ENCODE results near the gene CYB561D1. TPM values are rescaled to one million over a fixed set of nuclear protein-coding genes. Genes with fewer than 3 reads are reported as not detected.
"Not testable (repeated sequence)": the region's sequence is repeated elsewhere in the genome, so short reads cannot be mapped to it uniquely, and the experiment has no call there.

Gene CYB561D1
- total RNA-seq, 1 donor from 2014 or later = 26.8 TPM

DNA sequence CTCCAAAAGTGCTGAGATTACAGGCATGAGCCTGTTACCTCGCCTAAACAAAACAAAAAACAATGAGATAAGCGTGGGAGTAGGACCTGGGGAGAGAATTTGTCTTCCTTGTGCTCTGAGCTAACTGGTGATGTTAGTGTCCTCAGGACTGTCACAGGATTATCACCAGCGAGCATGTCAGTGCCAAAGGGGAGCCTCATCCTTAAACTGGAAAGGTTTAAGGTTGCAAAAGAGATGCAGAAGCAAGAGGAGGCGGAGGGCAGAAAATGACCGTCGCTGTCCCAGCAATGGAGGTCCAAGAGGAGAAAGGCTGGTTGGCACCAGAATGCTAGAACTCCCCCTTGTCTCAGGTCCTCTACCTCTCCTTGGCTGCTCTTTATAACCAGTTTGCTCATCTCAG, 23.6 kb upstream of the CYB561D1 start:
- H3K27me3 ChIP-seq = no peaks in the 10 kb centered on the region

DNA sequence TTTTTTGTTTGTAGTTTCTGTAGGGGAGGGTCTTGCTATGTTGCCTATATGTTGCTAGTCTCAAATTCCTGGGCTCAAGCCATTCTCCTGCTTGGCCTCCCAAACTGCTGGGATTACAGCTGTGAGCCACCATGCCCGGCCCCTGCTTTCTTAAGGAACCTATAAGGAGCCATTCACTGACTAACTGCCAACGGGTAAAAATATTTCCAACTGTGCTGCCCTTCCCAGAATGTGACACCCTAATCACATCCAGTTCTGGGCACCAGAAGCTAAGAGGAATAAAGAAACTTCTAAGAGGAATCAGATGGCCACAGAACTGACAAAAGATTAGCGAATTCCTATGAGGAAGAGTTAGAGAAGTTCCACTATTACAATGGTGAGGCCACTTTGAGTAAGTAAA, 21.1 kb upstream of the CYB561D1 start:
- intact Hi-C loops (cut with DNase I) = no loop called here

More for the DNA sequence above, 23.6 kb upstream of the CYB561D1 start:
- no peak overlapping the region for H3K27ac ChIP-seq
- intact Hi-C loops (cut with DNase I) = no loop called here
- H3K9me3 ChIP-seq = no peaks in the 10 kb centered on the region
- no peaks in the 10 kb centered on the region for H3K36me3 ChIP-seq
- TF ChIP-seq, protein P1, sequence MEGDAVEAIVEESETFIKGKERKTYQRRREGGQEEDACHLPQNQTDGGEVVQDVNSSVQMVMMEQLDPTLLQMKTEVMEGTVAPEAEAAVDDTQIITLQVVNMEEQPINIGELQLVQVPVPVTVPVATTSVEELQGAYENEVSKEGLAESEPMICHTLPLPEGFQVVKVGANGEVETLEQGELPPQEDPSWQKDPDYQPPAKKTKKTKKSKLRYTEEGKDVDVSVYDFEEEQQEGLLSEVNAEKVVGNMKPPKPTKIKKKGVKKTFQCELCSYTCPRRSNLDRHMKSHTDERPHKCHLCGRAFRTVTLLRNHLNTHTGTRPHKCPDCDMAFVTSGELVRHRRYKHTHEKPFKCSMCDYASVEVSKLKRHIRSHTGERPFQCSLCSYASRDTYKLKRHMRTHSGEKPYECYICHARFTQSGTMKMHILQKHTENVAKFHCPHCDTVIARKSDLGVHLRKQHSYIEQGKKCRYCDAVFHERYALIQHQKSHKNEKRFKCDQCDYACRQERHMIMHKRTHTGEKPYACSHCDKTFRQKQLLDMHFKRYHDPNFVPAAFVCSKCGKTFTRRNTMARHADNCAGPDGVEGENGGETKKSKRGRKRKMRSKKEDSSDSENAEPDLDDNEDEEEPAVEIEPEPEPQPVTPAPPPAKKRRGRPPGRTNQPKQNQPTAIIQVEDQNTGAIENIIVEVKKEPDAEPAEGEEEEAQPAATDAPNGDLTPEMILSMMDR (IDR thresholded peaks at IDR 0.05) = no peak
- no peaks in the 10 kb centered on the region for H3K4me1 ChIP-seq
- H3K4me3 ChIP-seq = no peak overlapping the region
- no peak for DNase-seq (ENCODE audit: low spot score in 2 of 2)

DNA sequence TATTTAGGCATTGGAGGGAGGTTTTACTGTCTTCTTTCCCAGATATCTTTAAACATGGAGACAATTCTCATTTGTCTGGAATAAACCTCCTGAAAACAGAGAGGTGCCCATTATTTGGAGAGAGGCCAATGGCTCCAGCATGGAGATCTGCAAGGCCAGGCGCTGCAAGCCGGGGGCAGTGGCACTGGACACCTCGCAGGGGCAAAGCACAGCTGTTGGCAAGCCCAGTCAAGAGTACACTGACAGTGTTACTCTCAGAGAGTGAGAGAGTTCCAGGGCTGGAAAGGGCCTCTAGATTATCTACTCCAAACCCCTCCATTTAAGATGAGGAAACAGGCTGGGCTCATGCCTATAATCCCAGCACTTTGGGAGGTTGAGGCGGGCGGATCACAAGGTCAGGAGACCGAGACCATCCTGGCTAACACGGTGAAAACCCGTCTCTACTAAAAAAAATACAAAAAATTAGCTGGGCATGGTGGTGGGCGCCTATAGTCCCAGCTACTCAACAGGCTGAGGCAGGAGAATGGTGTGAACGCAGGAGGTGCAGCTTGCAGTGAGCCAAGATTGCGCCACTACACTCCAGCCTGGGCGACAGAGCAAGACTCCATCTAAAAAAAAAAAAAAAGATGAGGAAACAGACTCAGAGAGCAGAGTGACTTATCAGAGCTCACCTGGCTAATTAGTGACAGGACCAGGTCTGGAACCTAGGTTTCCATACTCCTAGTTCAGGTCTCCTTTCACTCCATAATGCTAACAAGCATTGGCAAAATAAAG, 20.4 kb upstream of the CYB561D1 start:
- H3K4me1 ChIP-seq; DNase-seq (ENCODE audit: low spot score in 2 of 2); H3K9me3 ChIP-seq; H3K4me3 ChIP-seq; H3K36me3 ChIP-seq; intact Hi-C loops (cut with DNase I); H3K27me3 ChIP-seq; H3K27ac ChIP-seq: not testable (repeated sequence)

More for the DNA sequence above, 21.1 kb upstream of the CYB561D1 start:
- Histone ChIP-seq H3K27me3 (no peaks in the 10 kb centered on the region), H3K4me1 (no peaks in the 10 kb centered on the region), H3K27ac (no peak overlapping the region), H3K9me3 (no peaks in the 10 kb centered on the region), H3K36me3 (peaks cover 0 to 3% of the 10 kb centered on the region in 2 donors), H3K4me3 (no peak overlapping the region)
- DNase-seq (ENCODE audit: low spot score in 2 of 2) = no peak
- TF ChIP-seq, protein P1 (IDR thresholded peaks at IDR 0.05) = no peak

DNA sequence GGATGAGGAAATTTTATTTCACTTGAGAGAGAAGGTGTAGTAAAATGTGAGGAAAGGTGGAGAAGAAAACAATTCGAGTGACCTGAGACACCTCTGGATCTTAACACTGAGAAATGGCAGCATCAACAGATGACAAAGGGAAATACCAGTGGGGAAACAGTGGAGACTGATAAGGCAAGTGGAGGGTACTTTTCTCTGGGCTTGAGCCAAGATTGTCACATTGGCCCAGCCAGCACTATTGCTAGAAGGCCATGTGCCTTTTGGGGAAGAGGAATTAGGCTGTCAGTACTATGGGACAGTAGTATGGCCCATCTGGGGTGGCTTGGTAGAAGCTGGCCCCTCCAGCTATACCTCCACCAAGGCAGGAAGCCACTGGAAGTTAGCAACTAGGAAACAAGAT, 19.2 kb upstream of the CYB561D1 start:
- DNase-seq (ENCODE audit: low spot score in 2 of 2) = no peak

DNA sequence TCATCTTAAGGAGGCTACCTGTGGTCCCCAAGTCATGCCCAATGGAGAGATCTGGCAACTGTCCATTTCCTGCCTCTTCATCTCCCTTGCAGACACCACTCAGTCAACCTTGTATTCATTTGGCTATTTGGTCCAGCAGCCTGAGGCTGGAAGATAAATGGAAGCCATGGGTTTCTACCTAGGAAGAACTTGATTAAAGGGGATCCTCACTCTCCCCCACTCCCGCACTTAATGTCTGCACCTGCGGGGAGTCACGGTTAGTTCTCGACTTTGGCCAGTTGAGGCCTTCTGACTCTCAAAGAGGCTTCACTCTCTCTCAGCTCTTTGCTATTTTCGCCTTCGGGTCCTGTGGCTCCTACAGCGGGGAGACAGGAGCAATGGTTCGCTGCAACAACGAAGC, 18.6 kb upstream of the CYB561D1 start:
- intact Hi-C loops (cut with DNase I) = no loop called here
- no peaks in the 10 kb centered on the region for H3K9me3 ChIP-seq
- no peaks in the 10 kb centered on the region for H3K4me1 ChIP-seq
- H3K4me3 ChIP-seq = no peak overlapping the region
- H3K36me3 ChIP-seq = peaks cover 0 to 3% of the 10 kb centered on the region in 2 donors
- no peak for DNase-seq (ENCODE audit: low spot score in 2 of 2)
- no peaks in the 10 kb centered on the region for H3K27me3 ChIP-seq
- no peak overlapping the region for H3K27ac ChIP-seq
- TF ChIP-seq, protein P1 (IDR thresholded peaks at IDR 0.05) = no peak

More for the DNA sequence above, 19.2 kb upstream of the CYB561D1 start:
- no peaks in the 10 kb centered on the region for H3K9me3 ChIP-seq
- TF ChIP-seq, protein P1 (IDR thresholded peaks at IDR 0.05) = no peak
- peaks cover 0 to 3% of the 10 kb centered on the region in 2 donors for H3K36me3 ChIP-seq
- H3K27ac ChIP-seq = no peak overlapping the region
- H3K4me1 ChIP-seq = no peaks in the 10 kb centered on the region
- intact Hi-C loops (cut with DNase I) = no loop called here
- H3K4me3 ChIP-seq = no peak overlapping the region
- no peaks in the 10 kb centered on the region for H3K27me3 ChIP-seq

DNA sequence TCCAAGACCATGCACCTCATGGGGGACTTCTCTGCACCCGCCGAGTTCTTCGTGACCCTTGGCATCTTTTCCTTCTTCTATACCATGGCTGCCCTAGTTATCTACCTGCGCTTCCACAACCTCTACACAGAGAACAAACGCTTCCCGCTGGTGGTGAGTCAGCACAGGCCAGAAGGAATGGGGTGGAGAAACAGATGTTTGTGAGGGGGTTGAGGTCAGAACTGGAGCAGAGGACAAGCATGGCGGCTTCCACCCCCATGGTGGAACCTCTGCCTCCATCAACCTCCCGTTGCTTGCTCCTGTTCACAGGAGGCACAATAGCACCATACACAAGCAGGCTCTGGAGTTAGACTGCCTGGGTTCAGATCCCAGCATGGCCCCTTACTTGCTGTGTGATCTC, 17.1 kb upstream of the CYB561D1 start:
- DNase-seq (ENCODE audit: low spot score in 2 of 2) = peak in 1 of 2 donors; percentile 39
- peaks cover 0 to 3% of the 10 kb centered on the region in 2 donors for H3K36me3 ChIP-seq
- no peaks in the 10 kb centered on the region for H3K9me3 ChIP-seq

More for the DNA sequence above, 17.1 kb upstream of the CYB561D1 start:
- intact Hi-C loops (cut with DNase I) = no loop called here
- H3K27ac ChIP-seq = no peak overlapping the region
- TF ChIP-seq, protein P1 (IDR thresholded peaks at IDR 0.05) = no peak
- H3K4me3 ChIP-seq = no peak overlapping the region
- H3K4me1 ChIP-seq = no peaks in the 10 kb centered on the region
- no peaks in the 10 kb centered on the region for H3K27me3 ChIP-seq

All from ascending aorta (tissue), 2 donors.